KOPT-K1 (cell line): ENCODE results near the gene KIRREL3.
A peak's percentile ranks its signal among the peaks of the same experiment; 100 is the strongest.

Experiments
- H3K27ac ChIP-seq: fragments of 200-600 bp; sonication (generic); 2 replicates; pipeline ENCODE4 v1.5.1; 2016; ENCODE audit warnings: antibody characterized with exemption, mild to moderate bottlenecking, low read depth, low read length; ENCODE audit not compliant: poor library complexity, severe bottlenecking
- H3K36me3 ChIP-seq: fragments of 200-600 bp; sonication (generic); 2 replicates; pipeline ENCODE4 v1.5.1; 2017; ENCODE audit warnings: antibody characterized with exemption, mild to moderate bottlenecking, low read length, moderate library complexity; ENCODE audit not compliant: insufficient read depth
- H3K9me3 ChIP-seq: fragments of 200-600 bp; sonication (generic); 2 replicates; pipeline ENCODE4 v1.5.1; 2017; ENCODE audit warnings: antibody characterized with exemption, low read length, mild to moderate bottlenecking; ENCODE audit not compliant: insufficient read depth, poor library complexity, severe bottlenecking

KIRREL3 gene

DNA sequence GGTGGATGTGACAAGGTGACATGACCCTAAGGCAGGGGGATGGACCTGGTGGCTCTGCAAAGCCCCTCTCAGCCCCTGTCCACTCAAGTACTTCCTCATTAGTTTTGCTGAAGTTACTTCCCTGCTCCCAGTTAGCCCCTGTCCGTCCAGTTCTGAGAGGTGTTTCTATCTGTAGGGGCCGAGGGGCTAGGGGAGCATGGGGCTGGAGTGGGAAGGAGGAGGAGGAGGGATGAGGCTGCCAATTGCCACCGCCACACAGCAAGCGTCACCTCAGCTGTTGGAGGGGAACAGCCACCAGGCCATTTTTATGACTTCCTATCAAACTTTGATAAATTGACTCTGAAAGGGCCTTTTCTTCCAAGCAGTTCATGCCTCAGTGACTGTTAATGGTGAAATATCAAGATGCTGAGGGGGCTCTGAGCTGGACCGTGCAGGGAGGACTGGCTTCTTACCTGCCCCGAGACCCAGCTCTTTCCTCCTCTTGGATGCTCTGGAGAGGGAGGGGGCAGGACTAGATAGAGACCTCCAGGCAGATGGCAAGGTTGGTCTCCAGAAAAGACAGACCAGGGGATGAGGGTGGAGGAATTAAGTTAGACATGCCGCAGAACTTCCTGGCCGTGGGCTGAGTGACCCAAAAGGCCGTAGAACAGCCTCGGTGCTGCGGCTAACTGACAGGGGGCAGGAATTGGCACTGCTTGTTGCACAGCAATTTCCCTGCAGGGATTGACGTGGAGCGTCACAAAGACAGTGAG is 508.1 kb downstream of the KIRREL3 start:
- Histone ChIP-seq H3K9me3 (no peaks in the 10 kb centered on the region), H3K27ac (no peak overlapping the region), H3K36me3 (no peaks in the 10 kb centered on the region)

DNA sequence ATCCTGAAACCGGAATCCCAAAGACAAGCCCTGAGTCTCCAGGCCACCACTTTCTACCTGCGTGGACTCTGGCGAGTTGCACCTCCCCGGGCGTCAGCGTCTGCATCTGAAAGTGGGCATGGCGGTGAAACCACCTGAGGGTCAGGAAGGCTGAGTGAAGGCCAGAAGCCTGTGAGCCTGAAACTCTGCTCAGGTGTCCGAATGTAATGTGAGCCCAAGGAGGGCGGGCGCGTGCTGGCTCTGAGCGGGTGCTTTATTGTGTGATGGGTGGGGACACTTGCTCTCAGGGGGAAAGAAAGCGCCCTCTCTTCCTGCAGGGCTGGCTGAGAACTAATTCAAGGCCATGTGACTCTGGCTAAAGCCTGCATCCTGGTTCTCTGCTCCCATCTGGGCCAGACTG is 509.5 kb downstream of the KIRREL3 start:
- Histone ChIP-seq H3K9me3 (no peaks in the 10 kb centered on the region), H3K36me3 (no peaks in the 10 kb centered on the region), H3K27ac (no peak overlapping the region)

DNA sequence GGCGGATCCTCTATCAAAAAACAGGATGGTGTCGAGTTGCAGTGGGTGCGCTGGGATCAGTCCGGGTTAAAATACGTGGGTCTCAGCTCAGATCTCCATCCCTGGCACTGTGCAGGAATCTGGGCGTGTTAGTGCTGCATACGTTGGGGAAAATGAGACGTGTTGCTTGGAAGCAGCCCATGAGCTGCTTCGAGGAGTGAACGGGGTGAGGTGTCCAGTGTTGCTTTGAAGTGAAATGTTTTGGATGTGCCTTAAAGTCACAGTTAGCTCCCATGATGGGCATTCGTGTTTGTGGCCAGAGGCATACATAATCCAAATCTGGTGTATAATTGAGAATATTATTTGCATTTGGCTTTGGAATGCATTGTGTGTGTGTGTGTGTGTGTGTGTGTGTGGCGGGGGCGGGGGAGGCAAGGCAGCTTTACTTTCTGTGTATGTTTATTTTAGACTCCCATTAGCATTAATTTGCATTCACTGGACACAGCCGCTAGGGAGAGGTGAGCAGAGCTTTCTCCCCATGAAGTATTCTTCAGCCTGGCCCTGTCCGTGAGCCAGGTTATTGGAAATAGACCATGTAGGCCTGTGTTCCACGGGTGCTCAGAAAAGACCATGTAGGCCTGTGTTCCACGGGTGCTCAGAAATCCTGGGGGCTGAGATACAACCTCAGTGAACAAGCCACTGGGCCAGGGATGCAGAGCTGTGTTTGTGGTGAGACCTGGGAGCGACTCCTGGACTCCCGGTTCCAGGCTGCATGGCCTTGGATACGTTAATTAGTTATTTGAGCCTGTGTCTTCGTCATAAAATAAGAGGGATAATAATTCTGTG is 510.5 kb downstream of the KIRREL3 start:
- H3K36me3 ChIP-seq, result no peaks in the 10 kb centered on the region
- H3K27ac ChIP-seq, result no peak overlapping the region
- no peaks in the 10 kb centered on the region for H3K9me3 ChIP-seq

DNA sequence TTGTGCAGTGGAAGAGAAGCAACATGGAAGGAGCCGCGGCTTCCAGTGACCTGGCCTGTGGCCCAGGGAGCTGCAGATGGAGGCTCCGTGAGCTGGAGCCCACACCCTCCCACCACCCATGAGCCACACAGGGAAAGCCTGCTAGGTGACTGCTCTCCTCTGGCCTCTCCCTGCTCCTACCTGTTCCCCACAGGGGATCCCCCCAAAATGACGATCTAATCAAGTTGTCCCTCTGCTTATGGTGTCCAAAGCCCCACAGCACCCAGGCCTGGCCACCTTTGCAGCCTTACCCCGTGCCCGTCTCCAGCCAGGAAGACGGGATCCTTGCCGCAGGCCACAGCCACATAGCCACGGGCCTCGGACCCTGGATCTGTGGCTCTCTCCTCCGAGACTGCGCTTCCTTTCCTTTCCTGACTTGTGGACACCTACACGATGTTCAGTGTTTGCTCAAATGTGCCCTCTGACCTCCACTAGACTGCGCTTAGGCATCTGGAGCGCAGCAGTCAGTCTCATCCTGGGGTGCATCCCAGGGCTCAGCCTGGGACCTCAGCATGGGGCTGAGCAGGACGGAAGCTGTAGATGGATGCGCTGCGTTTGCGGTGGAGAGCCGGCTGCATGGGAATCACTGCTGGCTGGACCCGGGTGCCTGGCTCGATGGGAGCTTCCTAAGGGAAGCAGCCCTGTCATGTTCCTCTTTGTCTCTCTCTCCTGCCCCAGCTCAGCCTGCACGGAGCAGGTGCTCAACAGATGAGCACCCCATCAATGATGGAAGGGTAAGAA is 511.8 kb downstream of the KIRREL3 start:
- H3K36me3 ChIP-seq, result no peaks in the 10 kb centered on the region
- no peak overlapping the region for H3K27ac ChIP-seq
- H3K9me3 ChIP-seq, result no peaks in the 10 kb centered on the region

DNA sequence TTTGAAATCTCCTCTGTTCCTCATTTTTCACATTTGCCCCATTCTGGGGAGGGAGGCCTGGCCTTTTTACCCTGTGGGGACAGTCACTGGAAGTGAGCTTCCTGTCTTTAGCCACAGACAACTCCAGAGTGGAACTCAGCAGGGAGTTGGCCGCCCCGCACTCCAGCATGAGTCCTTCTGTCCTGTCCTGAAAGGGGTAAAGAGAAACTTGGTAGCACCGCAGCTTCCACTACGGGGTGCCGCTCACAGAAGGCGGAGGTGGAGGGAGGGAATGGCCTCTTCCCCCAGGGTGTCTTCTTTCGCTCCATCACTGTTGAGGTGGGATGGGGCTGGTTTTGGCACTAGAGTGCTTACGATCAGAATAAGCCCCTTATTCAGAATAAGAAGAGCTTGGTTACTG is 512.9 kb downstream of the KIRREL3 start:
- Histone ChIP-seq H3K9me3 (no peaks in the 10 kb centered on the region), H3K36me3 (no peaks in the 10 kb centered on the region), H3K27ac (no peak overlapping the region)

DNA sequence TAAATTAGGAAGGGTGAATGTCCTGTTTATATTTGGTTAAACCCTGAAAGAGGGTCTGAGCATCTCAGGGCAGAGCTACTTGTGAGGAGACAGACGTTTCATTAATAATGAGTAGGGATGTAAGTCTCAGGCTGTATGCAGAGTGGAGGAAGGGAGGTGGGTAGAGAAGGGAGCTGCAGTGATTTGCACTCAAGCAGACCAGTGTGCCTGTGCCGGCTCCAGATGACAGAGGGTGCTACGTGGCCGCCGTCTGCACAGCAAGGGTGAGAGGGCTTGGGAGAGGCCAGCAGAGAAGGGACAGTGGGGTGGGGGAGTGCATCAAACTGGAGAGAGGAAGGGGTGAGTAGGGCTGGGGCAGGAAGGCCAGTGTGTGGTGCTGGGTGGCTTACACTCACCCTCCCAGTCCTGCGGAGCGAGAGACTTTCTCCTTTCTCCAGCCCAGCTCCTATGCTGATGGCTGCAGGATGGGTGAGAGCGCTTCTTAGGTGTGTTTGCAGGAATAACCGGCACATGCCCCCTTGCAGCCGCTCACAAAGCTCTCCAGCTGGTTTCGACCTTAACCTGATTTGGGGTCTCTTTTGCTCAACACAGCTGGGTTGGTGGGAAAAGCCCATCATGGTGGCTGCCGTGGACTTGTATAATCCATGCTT is 514.5 kb downstream of the KIRREL3 start:
- no peak overlapping the region for H3K27ac ChIP-seq
- no peaks in the 10 kb centered on the region for H3K9me3 ChIP-seq
- no peaks in the 10 kb centered on the region for H3K36me3 ChIP-seq

DNA sequence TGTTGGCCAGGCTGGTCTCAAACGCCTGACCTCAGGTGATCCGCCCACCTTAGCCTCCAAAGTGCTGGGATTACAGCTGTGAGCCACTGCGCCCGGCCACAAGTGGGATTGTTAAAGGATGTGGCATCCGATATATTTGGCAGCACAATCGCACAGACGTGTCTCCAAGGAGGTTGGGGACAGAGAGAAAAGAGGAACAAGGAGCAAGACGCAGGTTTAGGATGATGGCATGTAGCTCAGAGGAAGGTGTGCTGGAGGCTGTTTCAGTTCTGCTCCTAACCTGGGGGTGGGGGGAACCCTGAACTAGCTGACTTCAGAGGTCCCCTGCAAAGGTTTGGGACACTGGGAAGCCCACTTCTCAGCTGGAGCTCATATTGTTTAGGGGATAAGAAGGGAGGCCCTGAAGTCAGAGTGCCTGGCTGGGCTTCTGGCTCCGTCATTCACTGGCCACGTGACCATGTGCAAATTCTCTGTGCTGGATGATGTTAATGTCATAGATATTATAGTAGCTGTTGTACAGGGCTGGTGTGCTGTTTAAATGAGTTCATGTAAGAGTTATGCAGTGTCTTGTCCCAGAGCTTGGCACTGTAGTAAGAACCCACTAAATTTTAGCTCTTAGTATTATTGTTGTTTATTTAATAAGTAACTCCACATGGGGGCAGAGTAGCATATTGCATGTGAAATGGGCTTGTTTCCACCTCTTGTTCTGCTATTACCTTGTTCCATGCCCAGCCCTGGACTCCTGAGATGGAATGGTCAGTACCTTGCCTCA is 515.4 kb downstream of the KIRREL3 start:
- Histone ChIP-seq H3K9me3 (no peaks in the 10 kb centered on the region), H3K27ac (no peak overlapping the region), H3K36me3 (no peaks in the 10 kb centered on the region)

DNA sequence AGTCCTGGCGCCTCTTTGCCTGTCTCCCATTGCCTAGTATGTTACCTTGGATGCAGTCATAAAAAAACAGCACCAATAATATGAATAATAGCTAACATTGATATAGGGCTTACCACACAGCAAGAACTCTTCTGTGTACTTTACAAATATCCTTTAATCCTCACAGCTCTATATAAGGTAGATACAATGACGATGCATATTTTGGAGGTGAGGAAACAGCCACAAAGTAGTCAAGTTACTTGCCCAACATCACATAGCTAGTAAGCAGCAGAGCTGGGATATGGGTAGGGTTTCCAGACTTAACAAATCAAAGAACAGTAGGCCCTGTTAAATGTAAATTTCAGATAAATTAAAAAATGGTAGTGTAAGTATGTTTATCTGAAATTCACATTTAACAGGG is 516.3 kb downstream of the KIRREL3 start:
- no peaks in the 10 kb centered on the region for H3K9me3 ChIP-seq
- H3K27ac ChIP-seq, result no peak overlapping the region

DNA sequence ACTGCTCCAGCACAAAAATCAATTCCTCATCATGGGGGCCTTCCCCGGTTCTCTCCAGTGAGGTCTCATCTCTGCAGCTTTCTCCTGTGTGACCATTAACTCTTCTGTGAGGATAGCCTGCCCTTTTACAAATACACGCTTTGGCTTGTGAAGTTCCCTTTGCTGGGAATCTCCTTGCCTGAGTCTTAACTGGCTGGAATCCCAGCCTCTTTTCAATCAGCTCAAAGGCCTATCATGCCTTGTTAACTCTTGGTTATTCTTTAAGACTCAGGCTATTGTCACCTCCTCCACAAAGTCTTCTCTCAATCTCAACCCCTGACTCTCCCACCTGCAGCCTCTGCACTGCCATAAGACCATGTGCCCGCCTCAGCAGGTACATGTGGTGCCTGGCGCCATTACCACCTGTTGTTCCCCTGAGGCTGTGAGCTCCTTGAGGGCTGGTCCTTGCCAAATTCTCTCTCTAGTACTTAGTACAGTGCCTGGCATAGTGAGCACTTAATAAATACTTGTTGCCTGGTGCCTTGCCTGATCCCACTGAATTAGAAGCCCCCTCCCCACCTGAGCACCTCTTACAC is 516.9 kb downstream of the KIRREL3 start:
- no peak overlapping the region for H3K27ac ChIP-seq
- no peaks in the 10 kb centered on the region for H3K36me3 ChIP-seq
- H3K9me3 ChIP-seq, result no peaks in the 10 kb centered on the region

More for the DNA sequence above, 516.3 kb downstream of the KIRREL3 start:
- no peaks in the 10 kb centered on the region for H3K36me3 ChIP-seq

DNA sequence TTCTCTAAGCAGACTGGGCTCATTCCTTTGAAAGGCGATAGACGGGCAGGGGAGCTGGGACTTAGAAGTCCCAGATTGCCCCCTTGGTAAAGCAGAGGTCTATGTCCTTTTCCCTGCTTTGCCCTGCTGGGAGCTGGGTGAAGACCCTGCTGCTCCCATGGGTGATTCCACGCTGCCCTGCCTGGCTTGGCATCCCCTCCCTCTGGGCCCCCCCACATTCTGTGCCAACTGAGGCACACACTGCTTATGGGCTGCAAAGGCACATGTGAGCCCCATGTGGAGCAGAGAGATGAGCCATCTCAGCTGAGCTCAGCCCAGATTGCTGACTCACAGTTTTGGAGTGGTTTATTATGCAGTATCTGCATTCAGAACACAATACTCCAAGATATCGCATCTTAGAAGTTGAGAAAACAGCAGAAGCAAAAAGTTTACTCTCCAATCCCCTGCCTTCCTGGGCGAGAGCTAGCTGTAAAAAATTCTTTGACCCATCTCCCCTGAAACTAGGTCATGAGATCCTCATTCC is 517.9 kb downstream of the KIRREL3 start:
- no peaks in the 10 kb centered on the region for H3K36me3 ChIP-seq
- no peak overlapping the region for H3K27ac ChIP-seq
- no peaks in the 10 kb centered on the region for H3K9me3 ChIP-seq

DNA sequence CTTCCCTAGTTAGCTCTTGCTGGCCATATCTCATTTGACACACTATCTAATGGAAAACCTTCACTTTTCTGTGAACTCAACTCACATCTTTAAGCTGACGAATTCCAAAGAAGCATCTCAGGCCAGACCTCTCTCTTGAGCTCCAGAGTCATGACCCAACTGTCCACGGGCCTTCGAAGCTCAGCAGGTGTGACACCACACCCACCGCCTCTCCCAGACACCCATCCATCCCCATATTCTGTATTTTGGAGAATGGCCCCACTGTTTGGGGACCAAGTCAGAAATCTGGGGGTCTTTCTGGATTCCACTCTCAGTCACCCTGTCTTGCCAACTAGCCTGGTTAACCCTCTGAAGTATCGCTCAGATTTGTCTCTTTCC is 519.3 kb downstream of the KIRREL3 start:
- no peaks in the 10 kb centered on the region for H3K36me3 ChIP-seq
- H3K27ac ChIP-seq, result no peak overlapping the region
- no peaks in the 10 kb centered on the region for H3K9me3 ChIP-seq

DNA sequence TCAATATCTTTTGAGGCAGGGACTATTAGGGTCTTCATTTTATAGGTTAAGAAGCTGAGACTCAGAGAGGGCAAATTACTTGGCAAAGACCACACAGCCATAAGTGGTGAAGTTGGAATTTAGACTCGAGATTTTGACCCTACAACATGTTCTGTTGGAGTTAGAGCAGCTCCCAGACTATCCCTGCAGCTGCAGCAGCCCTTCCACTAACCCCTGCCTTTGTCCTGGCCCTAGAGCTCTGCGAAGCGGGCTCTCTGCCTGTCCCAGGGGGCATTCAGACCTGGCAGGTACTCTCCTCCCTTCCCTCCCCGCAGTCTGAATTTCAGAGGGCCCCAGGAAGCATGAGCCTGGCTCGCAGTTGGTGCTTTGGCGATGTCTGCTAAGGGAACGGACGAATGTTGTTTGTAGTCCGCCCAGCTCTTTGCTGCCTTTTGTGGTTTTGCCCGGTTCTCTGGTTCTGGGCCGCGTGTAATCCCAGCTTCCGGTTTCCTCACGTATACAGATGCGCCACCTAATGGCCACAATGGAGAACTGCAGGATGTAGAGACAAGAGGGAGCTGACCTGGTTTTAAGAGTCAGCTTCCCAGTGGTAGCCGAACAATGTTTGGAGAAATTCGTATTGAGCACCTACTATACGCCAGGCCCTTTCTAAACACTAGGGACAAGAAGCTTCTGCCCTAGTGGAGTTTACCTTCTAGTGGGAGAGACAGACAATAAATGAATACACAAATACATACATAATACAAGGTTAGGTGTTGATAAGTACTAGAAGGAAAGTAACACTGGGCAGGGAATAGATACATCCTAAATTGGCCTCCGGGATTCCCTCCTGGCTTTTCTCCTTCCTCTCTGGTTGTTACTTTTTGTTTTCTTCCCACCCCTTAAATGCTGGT is 519.9 kb downstream of the KIRREL3 start:
- Histone ChIP-seq H3K27ac (peak overlapping the region; percentile 37), H3K36me3 (no peaks in the 10 kb centered on the region), H3K9me3 (no peaks in the 10 kb centered on the region)

DNA sequence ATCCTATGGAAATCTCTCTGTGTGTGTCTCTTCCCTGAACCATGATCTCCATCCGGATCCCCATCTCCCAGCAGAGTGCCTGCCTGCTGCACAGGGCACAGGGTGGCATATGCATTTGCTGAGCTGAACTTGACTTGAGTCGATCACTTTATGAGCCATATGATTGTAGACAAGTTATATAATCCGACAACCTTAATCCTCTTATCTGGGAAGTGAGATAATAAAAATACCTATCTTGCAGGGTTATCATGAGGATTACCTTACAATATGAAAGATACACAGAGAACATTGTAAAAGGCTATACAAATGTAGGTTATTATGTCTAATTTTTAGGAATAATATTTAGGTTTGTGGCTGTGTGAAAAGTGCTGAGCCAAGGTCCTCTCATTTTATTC is 520.6 kb downstream of the KIRREL3 start:
- H3K27ac ChIP-seq, result no peak overlapping the region

More for the DNA sequence above, 520.6 kb downstream of the KIRREL3 start:
- Histone ChIP-seq H3K36me3 (no peaks in the 10 kb centered on the region), H3K9me3 (no peaks in the 10 kb centered on the region)
